ENCODE measurements around the gene CCDC33.

DNA sequence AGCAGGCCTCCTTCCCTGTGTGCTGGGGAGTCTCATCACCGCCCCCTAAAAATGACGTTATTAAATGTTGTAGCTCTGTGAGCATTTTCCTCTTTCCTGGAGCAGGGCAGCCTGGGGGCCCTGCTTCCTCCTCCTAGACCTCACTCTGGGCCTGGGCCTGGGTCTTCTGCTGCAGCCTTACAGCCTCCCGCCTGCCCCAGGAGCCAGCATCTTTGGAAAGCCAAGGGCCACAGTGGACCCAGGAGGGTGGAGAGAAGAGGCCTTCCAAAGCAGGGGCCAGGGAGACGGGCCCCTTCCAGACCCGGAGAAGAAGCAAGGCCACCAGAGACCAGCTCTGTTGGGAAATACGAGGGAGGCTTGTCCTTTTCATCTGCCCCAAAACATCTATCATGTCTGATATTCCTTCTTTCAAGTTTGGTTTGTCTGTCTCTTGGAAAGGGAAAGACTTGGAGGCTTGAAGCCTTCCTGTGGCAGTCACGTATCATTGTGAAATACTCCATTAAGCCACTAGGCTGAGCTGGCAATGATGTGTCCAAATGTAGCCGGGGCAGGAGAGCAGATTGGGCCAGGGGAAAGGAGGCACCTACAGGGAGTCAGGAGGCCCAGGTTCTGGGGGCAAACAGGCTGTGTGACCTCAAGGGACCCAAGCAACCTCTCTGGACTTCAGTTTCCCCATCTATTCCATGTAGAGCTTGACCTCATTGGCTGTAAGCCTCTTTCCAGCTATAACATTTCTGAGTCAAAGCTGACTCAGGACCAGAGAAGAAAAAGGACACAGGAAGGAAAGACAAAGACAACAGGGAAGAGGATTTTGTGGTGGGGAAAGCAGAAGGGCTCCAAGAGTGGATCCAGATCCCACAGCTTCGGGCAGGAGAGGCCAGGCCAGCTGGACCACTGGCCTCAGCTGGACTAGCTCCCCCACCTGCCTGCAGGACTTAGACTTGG, 100.2 kb downstream of the CCDC33 start:
- TF ChIP-seq, protein P1, sequence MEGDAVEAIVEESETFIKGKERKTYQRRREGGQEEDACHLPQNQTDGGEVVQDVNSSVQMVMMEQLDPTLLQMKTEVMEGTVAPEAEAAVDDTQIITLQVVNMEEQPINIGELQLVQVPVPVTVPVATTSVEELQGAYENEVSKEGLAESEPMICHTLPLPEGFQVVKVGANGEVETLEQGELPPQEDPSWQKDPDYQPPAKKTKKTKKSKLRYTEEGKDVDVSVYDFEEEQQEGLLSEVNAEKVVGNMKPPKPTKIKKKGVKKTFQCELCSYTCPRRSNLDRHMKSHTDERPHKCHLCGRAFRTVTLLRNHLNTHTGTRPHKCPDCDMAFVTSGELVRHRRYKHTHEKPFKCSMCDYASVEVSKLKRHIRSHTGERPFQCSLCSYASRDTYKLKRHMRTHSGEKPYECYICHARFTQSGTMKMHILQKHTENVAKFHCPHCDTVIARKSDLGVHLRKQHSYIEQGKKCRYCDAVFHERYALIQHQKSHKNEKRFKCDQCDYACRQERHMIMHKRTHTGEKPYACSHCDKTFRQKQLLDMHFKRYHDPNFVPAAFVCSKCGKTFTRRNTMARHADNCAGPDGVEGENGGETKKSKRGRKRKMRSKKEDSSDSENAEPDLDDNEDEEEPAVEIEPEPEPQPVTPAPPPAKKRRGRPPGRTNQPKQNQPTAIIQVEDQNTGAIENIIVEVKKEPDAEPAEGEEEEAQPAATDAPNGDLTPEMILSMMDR (IDR thresholded peaks at IDR 0.05; ENCODE audit: low read depth, low read length, poor library complexity, severe bottlenecking) = no peak
- no peak for TF ChIP-seq EZH2phosphoT487 (IDR thresholded peaks at IDR 0.05; ENCODE audit: borderline replicate concordance, low read length)

Data from DOHH2 (cell line).